ENCODE data around the gene DENND6B. TPM values are rescaled to one million over a fixed set of nuclear protein-coding genes. Genes with fewer than 3 reads are reported as not detected.

Gene DENND6B
- total and polyA plus RNA-seq, 2 of the 13 experiments (the other 11 are each of a cell fraction or from before 2014, with no cell fraction given): 0.95 to 3.8 TPM

GRCh38 chr22:50266994-50267393, 59.8 kb downstream of the DENND6B start:
- Histone ChIP-seq H3K9ac (ENCODE audit: insufficient read depth, low read depth, low read length) (no peak overlapping the region), H3K4me3 (replicated peaks in 1 of 3; ENCODE audit: insufficient read depth in 1 of 3, low read depth in 2 of 3, low read length in 3 of 3) (no peak overlapping the region), H3K36me3 (replicated peaks in 1 of 2; ENCODE audit: control insufficient read depth in 1 of 2, insufficient read depth in 2 of 2, low read length in 2 of 2) (no peaks in the 10 kb centered on the region), H4K20me1 (ENCODE audit: insufficient read depth, low read length) (peaks cover 7% of the 10 kb centered on the region; the same call in 1 of the 2 replicates), H3K9me3 (ENCODE audit: low read length) (no peaks in the 10 kb centered on the region), H3K27ac (ENCODE audit: extremely low read length, insufficient read depth, low read length) (no peak overlapping the region), H3K27me3 (ENCODE audit: control insufficient read depth in 1 of 2, insufficient read depth in 2 of 2, low read length in 2 of 2) (peaks cover 21 to 68% of the 10 kb centered on the region in 2 experiments), H3K79me2 (ENCODE audit: insufficient read depth, low read length) (no peaks in the 10 kb centered on the region), H3K4me2 (ENCODE audit: low read depth, low read length) (no peak overlapping the region), H3K4me1 (ENCODE audit: insufficient read depth, low read length) (peaks cover 51% of the 10 kb centered on the region), H2AFZ (ENCODE audit: low read length) (no peak overlapping the region)
- intact Hi-C loops (cut with micrococcal nuclease; ENCODE audit: unreplicated experiment): no loop called here
- in situ Hi-C loops (cut with HindIII; ENCODE audit: extremely low pct_ligation_motif_present, low pct_unique_long_range_greater_than_20kb): no loop called here
- CTCF ChIA-PET (ENCODE audit: low intra/inter-chr PET ratio, low total read pairs): no interaction called here
- TF ChIP-seq RFX3 (CRISPR knock-in tag; IDR thresholded peaks at IDR 0.05) (no peak), FOXP1 (IDR thresholded peaks at IDR 0.05) (no peak), FOXP1 (CRISPR knock-in tag; IDR thresholded peaks at IDR 0.05) (no peak), RFXAP (CRISPR knock-in tag; IDR thresholded peaks at IDR 0.05; ENCODE audit: borderline replicate concordance) (no peak), ZNF446 (CRISPR knock-in tag; IDR thresholded peaks at IDR 0.05) (no peak), CHD2 (IDR thresholded peaks at IDR 0.05; ENCODE audit: low read depth, low read length) (no peak), ZNF609 (CRISPR knock-in tag; IDR thresholded peaks at IDR 0.05; ENCODE audit: borderline replicate concordance) (no peak), TFE3 (CRISPR knock-in tag; IDR thresholded peaks at IDR 0.05) (no peak), BRCA1 (CRISPR knock-in tag; IDR thresholded peaks at IDR 0.05) (no peak), ZNF280D (CRISPR knock-in tag; IDR thresholded peaks at IDR 0.05) (no peak)
- BruUV-seq (replicated peaks): no TSS peak
- FAIRE-seq: no peak
- DNase-seq (ENCODE audit: low spot score): no peak
- WGBS (ENCODE audit: low lambda C conversion rate): 77% methylated on average over 15 of the region's 37 CpGs
- ATAC-seq: no peak
- POLR2A ChIA-PET: interaction anchor here (1.3 to 1.5 kb wide), 2 partner anchors 16 to 62 kb away, joined by 4 to 6 read pairs; partner anchors contain the start of gene HDAC10

Measured in HepG2 (cell line).